SK-N-SH treated with all-trans-retinoic acid at 6 μM for 48 hours (cell line): ENCODE data around the gene KCNG2.

Source experiments
- ATAC-seq: fragments of 200-7000 bp; cut with Tn5 transposase; 3 replicates; pipeline ENCODE4 v1.9.1; 2020; ENCODE audit warnings: mild to moderate bottlenecking, moderate library complexity
- ARNTL ChIP-seq: fragments of 450-650 bp; formaldehyde crosslinking; IDR thresholded peaks from 2 replicates; pipeline ENCODE4 v1.5.0; 2020; ENCODE audit warnings: low read depth, mild to moderate bottlenecking, moderate library complexity, borderline replicate concordance
- BACH2 ChIP-seq: fragments of 250-450 bp; sonication (Bioruptor Pico); IDR thresholded peaks from 2 replicates; pipeline ENCODE4 v1.9.0; 2021; ENCODE audit warnings: mild to moderate bottlenecking, borderline replicate concordance
- CSDC2 ChIP-seq: fragments of 250-450 bp; sonication (Bioruptor Pico); IDR thresholded peaks from 2 replicates; pipeline ENCODE4 v1.5.0; 2020; ENCODE audit warnings: mild to moderate bottlenecking, moderate library complexity
- GLIS3 ChIP-seq: fragments of 250-450 bp; sonication (Bioruptor Pico); IDR thresholded peaks from 2 replicates; pipeline ENCODE4 v1.5.0; 2020; ENCODE audit warnings: mild to moderate bottlenecking, moderate library complexity
- ISL1 ChIP-seq: fragments of 250-450 bp; sonication (Bioruptor Pico); IDR thresholded peaks from 2 replicates; pipeline ENCODE4 v2.1.2; 2022; ENCODE audit warnings: mild to moderate bottlenecking, moderate library complexity
- OSR1 ChIP-seq: fragments of 250-450 bp; sonication (Bioruptor Pico); IDR thresholded peaks from 2 replicates; pipeline ENCODE4 v1.8.0; 2022; ENCODE audit warnings: moderate library complexity, mild to moderate bottlenecking, inconsistent platforms
- PPARA ChIP-seq: fragments of 250-450 bp; sonication (Bioruptor Pico); IDR thresholded peaks from 2 replicates; pipeline ENCODE4 v1.5.0; 2020; ENCODE audit warnings: mild to moderate bottlenecking, borderline replicate concordance
- RARB ChIP-seq: fragments of 250-450 bp; sonication (Bioruptor Pico); IDR thresholded peaks from 2 replicates; pipeline ENCODE4 v1.8.0; 2021; ENCODE audit warnings: mild to moderate bottlenecking, moderate library complexity
- SNAI2 ChIP-seq: fragments of 250-450 bp; sonication (Bioruptor Pico); IDR thresholded peaks from 2 replicates; pipeline ENCODE4 v1.5.0; 2020; ENCODE audit warnings: mild to moderate bottlenecking, moderate library complexity
- TCF4 ChIP-seq: fragments of 250-450 bp; sonication (Bioruptor Pico); IDR thresholded peaks from 2 replicates; pipeline ENCODE4 v1.8.0; 2021; ENCODE audit warnings: mild to moderate bottlenecking, moderate library complexity, borderline replicate concordance
- TOX ChIP-seq: fragments of 250-450 bp; sonication (Bioruptor Pico); IDR thresholded peaks from 2 replicates; pipeline ENCODE4 v1.8.0; 2021; ENCODE audit warnings: mild to moderate bottlenecking, moderate library complexity, borderline replicate concordance
- ZC3H10 ChIP-seq: fragments of 250-450 bp; sonication (Bioruptor Pico); IDR thresholded peaks from 2 replicates; pipeline ENCODE4 v1.5.1; 2021; ENCODE audit warnings: mild to moderate bottlenecking, moderate library complexity
- ZFP30 ChIP-seq: fragments of 450-650 bp; formaldehyde crosslinking; IDR thresholded peaks from 2 replicates; pipeline ENCODE4 v1.5.0; 2022; ENCODE audit warnings: mild to moderate bottlenecking, moderate library complexity
- ZNF565 ChIP-seq: fragments of 450-650 bp; formaldehyde crosslinking; conservative IDR thresholded peaks from 2 replicates; pipeline ENCODE4 v1.5.0; 2020; ENCODE audit warnings: low read depth, mild to moderate bottlenecking, moderate library complexity
- ZNF70 ChIP-seq: fragments of 450-650 bp; formaldehyde crosslinking; IDR thresholded peaks from 2 replicates; pipeline ENCODE4 v1.5.0; 2020; ENCODE audit warnings: mild to moderate bottlenecking, moderate library complexity
- ZNF8 ChIP-seq: fragments of 450-650 bp; formaldehyde crosslinking; IDR thresholded peaks from 2 replicates; pipeline ENCODE4 v1.5.0; 2020; ENCODE audit warnings: mild to moderate bottlenecking, moderate library complexity
- TF ChIP-seq, protein P1 (sequence below): fragments of 250-450 bp; sonication (Bioruptor Pico); IDR thresholded peaks from 2 replicates; pipeline ENCODE4 v1.8.0; 2020; ENCODE audit warnings: mild to moderate bottlenecking, moderate library complexity, borderline replicate concordance
- TF ChIP-seq, protein P2 (sequence below): fragments of 250-450 bp; sonication (Bioruptor Pico); IDR thresholded peaks from 2 replicates; pipeline ENCODE4 v1.5.1; 2020; ENCODE audit warnings: low read depth, mild to moderate bottlenecking, moderate library complexity
- TF ChIP-seq, protein P3 (sequence below): fragments of 250-450 bp; sonication (Bioruptor Pico); IDR thresholded peaks from 2 replicates; pipeline ENCODE4 v1.5.0; 2020; ENCODE audit warnings: mild to moderate bottlenecking, moderate library complexity
- TF ChIP-seq, protein P4 (sequence below): fragments of 250-450 bp; sonication (Bioruptor Pico); IDR thresholded peaks from 2 replicates; pipeline ENCODE4 v1.8.0; 2021; ENCODE audit warnings: low read depth, mild to moderate bottlenecking, moderate library complexity, borderline replicate concordance
- TF ChIP-seq, protein P5 (sequence below): fragments of 250-450 bp; sonication (Bioruptor Pico); IDR thresholded peaks from 2 replicates; pipeline ENCODE4 v1.5.1; 2021; ENCODE audit warnings: mild to moderate bottlenecking, moderate library complexity

KCNG2 gene

DNA sequence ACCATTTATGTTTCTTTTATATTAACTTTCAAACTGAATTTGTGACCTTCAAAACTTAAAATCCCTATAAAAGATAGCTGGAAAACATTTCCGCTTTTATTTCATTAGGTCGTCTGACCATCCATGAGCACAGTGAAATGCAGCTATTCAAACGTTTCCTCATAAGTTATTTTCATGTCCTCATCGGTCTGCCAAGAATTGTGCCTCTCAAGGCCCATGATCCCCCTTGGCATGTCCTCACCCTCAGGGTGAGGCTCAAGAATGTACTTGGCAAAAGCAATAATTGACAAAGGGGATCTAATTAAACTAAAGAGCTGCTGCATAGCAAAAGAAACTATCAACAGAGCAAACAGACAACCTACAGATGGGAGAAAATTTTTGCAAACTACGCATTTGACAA, 141.4 kb downstream of the KCNG2 start (continued):
- TF ChIP-seq, protein P1, sequence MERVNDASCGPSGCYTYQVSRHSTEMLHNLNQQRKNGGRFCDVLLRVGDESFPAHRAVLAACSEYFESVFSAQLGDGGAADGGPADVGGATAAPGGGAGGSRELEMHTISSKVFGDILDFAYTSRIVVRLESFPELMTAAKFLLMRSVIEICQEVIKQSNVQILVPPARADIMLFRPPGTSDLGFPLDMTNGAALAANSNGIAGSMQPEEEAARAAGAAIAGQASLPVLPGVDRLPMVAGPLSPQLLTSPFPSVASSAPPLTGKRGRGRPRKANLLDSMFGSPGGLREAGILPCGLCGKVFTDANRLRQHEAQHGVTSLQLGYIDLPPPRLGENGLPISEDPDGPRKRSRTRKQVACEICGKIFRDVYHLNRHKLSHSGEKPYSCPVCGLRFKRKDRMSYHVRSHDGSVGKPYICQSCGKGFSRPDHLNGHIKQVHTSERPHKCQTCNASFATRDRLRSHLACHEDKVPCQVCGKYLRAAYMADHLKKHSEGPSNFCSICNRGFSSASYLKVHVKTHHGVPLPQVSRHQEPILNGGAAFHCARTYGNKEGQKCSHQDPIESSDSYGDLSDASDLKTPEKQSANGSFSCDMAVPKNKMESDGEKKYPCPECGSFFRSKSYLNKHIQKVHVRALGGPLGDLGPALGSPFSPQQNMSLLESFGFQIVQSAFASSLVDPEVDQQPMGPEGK (CRISPR knock-in tag): no peak
- TF ChIP-seq TCF4: no peak
- no peak for TF ChIP-seq SNAI2 (CRISPR knock-in tag)
- TF ChIP-seq BACH2 (CRISPR knock-in tag): no peak
- TF ChIP-seq, protein P2, sequence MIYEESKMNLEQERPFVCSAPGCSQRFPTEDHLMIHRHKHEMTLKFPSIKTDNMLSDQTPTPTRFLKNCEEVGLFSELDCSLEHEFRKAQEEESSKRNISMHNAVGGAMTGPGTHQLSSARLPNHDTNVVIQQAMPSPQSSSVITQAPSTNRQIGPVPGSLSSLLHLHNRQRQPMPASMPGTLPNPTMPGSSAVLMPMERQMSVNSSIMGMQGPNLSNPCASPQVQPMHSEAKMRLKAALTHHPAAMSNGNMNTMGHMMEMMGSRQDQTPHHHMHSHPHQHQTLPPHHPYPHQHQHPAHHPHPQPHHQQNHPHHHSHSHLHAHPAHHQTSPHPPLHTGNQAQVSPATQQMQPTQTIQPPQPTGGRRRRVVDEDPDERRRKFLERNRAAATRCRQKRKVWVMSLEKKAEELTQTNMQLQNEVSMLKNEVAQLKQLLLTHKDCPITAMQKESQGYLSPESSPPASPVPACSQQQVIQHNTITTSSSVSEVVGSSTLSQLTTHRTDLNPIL (CRISPR knock-in tag): no peak
- no peak for TF ChIP-seq GLIS3
- no peak for TF ChIP-seq ZNF8
- TF ChIP-seq OSR1 (CRISPR knock-in tag): no peak
- TF ChIP-seq TOX (CRISPR knock-in tag): no peak
- TF ChIP-seq ISL1: no peak
- TF ChIP-seq ZNF70 (CRISPR knock-in tag): no peak

DNA sequence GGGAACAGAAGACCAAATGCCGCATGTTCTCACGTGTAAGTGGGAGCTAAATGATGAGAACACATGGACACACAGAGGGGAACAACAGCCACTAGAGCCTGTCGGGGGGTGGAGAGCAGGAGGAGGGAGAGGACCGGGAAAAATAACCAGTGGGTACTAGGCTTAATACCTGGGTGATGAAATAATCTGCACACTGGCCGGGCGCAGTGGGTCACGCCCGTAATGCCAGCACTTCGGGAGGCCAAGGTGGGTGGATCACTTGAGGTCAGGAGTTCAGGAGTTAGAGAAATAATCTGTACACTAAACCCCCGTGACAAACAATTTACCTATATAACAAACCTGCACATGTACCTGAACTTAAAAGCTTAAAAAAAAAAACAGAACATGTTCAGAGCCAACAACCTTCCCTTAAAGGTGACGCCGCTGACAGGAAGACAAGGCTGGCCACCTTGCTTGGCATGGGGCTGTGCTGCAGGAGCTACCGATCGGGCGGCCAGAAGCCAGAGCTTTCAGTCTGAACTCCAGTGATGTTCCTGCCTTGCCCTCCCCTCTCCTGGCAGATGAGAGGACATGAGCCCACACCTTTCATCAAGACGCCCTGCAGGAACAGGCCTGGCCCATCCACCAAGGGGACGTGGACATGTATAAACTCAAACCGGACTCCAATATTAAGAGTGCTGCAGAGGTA, 142.5 kb downstream of the KCNG2 start:
- TF ChIP-seq OSR1 (CRISPR knock-in tag): no peak
- no peak for TF ChIP-seq ZFP30 (CRISPR knock-in tag)
- TF ChIP-seq, protein P1 (CRISPR knock-in tag): no peak
- TF ChIP-seq ZNF565: no peak
- TF ChIP-seq ZNF70 (CRISPR knock-in tag): no peak
- TF ChIP-seq SNAI2 (CRISPR knock-in tag): no peak
- no peak for TF ChIP-seq RARB (CRISPR knock-in tag)
- TF ChIP-seq, protein P3, sequence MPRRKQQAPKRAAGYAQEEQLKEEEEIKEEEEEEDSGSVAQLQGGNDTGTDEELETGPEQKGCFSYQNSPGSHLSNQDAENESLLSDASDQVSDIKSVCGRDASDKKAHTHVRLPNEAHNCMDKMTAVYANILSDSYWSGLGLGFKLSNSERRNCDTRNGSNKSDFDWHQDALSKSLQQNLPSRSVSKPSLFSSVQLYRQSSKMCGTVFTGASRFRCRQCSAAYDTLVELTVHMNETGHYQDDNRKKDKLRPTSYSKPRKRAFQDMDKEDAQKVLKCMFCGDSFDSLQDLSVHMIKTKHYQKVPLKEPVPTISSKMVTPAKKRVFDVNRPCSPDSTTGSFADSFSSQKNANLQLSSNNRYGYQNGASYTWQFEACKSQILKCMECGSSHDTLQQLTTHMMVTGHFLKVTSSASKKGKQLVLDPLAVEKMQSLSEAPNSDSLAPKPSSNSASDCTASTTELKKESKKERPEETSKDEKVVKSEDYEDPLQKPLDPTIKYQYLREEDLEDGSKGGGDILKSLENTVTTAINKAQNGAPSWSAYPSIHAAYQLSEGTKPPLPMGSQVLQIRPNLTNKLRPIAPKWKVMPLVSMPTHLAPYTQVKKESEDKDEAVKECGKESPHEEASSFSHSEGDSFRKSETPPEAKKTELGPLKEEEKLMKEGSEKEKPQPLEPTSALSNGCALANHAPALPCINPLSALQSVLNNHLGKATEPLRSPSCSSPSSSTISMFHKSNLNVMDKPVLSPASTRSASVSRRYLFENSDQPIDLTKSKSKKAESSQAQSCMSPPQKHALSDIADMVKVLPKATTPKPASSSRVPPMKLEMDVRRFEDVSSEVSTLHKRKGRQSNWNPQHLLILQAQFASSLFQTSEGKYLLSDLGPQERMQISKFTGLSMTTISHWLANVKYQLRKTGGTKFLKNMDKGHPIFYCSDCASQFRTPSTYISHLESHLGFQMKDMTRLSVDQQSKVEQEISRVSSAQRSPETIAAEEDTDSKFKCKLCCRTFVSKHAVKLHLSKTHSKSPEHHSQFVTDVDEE (CRISPR knock-in tag): no peak
- no peak for TF ChIP-seq BACH2 (CRISPR knock-in tag)
- TF ChIP-seq ZC3H10: no peak
- TF ChIP-seq TOX (CRISPR knock-in tag): no peak
- TF ChIP-seq, protein P4, sequence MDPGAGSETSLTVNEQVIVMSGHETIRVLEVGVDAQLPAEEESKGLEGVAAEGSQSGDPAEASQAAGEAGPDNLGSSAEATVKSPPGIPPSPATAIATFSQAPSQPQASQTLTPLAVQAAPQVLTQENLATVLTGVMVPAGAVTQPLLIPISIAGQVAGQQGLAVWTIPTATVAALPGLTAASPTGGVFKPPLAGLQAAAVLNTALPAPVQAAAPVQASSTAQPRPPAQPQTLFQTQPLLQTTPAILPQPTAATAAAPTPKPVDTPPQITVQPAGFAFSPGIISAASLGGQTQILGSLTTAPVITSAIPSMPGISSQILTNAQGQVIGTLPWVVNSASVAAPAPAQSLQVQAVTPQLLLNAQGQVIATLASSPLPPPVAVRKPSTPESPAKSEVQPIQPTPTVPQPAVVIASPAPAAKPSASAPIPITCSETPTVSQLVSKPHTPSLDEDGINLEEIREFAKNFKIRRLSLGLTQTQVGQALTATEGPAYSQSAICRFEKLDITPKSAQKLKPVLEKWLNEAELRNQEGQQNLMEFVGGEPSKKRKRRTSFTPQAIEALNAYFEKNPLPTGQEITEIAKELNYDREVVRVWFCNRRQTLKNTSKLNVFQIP (CRISPR knock-in tag): no peak
- TF ChIP-seq PPARA (CRISPR knock-in tag): no peak
- ATAC-seq: no peak

DNA sequence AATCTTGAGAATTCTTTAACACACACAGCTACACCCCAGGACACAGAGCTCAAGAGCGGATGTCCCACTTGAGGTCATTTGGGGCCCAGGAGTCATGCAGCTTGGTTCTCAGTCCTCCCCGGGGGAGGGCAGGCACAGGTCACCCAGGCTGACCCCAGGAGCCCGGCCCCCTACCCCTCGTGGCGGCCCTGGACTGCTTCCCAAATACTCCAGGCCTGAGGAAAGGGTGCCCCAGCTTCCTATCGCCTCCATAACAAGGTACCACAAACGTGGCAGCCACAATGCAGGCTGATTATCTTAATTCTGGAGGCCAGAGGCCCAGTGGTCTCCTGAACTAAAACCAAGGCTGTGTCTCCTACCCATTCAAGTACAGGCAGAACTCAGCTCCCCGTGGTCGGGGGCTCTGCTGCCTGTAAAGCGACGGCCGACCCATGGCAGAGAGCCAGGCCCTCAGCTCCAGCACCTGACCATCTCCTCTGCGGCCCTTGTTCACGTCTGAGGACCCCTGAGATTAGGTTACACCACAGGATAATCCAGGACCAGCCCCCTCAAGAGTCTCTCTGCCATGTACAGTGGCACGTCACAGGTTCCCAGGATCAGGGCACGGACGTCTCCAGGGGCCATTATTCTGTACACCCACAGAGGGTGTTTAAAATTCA, 143.2 kb downstream of the KCNG2 start:
- no peak for ATAC-seq
- TF ChIP-seq ZC3H10 (no peak), RARB (CRISPR knock-in tag) (no peak), CSDC2 (CRISPR knock-in tag) (no peak), ARNTL (CRISPR knock-in tag) (no peak), ZNF70 (CRISPR knock-in tag) (no peak), ZNF565 (no peak), ISL1 (no peak), PPARA (CRISPR knock-in tag) (no peak), TCF4 (no peak), OSR1 (CRISPR knock-in tag) (no peak), ZNF8 (no peak)
- TF ChIP-seq, protein P5, sequence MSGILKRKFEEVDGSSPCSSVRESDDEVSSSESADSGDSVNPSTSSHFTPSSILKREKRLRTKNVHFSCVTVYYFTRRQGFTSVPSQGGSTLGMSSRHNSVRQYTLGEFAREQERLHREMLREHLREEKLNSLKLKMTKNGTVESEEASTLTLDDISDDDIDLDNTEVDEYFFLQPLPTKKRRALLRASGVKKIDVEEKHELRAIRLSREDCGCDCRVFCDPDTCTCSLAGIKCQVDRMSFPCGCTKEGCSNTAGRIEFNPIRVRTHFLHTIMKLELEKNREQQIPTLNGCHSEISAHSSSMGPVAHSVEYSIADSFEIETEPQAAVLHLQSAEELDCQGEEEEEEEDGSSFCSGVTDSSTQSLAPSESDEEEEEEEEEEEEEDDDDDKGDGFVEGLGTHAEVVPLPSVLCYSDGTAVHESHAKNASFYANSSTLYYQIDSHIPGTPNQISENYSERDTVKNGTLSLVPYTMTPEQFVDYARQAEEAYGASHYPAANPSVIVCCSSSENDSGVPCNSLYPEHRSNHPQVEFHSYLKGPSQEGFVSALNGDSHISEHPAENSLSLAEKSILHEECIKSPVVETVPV: no peak
- TF ChIP-seq, protein P2 (CRISPR knock-in tag): no peak
